Measurements from ENCODE around the gene SERINC5. TPM values are rescaled to one million over a fixed set of nuclear protein-coding genes. Genes with fewer than 3 reads are reported as not detected.

The SERINC5 gene
- total RNA-seq, 4 donors from 2014 or later: 6.5 to 9.3 (median 8.8) TPM

GRCh38 chr5:80172067-80172695 lies 83.7 kb downstream of the SERINC5 start:
- H3K36me3 ChIP-seq: peaks cover 0 to 68% of the 10 kb centered on the region in 2 donors
- WGBS, 2 donors (ENCODE audit: low coverage in 1 of 2): 86 to 87% methylated on average over 7 to 9 of the region's 9 CpGs
- no peaks in the 10 kb centered on the region for H3K27me3 ChIP-seq

GRCh38 chr5:80170117-80170535 lies 85.7 kb downstream of the SERINC5 start:
- H3K9me3 ChIP-seq: no peaks in the 10 kb centered on the region
- no peak overlapping the region for H3K27ac ChIP-seq
- H3K4me1 ChIP-seq: no peaks in the 10 kb centered on the region
- no peak overlapping the region for H3K4me3 ChIP-seq
- TF ChIP-seq CTCF (IDR thresholded peaks at IDR 0.05): no peak
- no peak for TF ChIP-seq EP300 (IDR thresholded peaks at IDR 0.05)
- no peak for TF ChIP-seq POLR2A (IDR thresholded peaks at IDR 0.05)
- TF ChIP-seq POLR2AphosphoS5 (IDR thresholded peaks at IDR 0.05): no peak
- ATAC-seq: no peak
- H3K36me3 ChIP-seq: peaks cover 0 to 66% of the 10 kb centered on the region in 2 donors
- H3K27me3 ChIP-seq: no peaks in the 10 kb centered on the region
- 64% methylated on average over 2 of the region's 2 CpGs; no CpG with 5 or more reads in 1 of the 2 donors for WGBS, 2 donors (ENCODE audit: low coverage in 1 of 2)

More at GRCh38 chr5:80172067-80172695, 83.7 kb downstream of the SERINC5 start:
- Histone ChIP-seq H3K27ac (no peak overlapping the region), H3K4me3 (no peak overlapping the region), H3K9me3 (no peaks in the 10 kb centered on the region), H3K4me1 (no peaks in the 10 kb centered on the region)
- no peak for ATAC-seq
- no peak for TF ChIP-seq CTCF (IDR thresholded peaks at IDR 0.05)
- no peak for TF ChIP-seq POLR2A (IDR thresholded peaks at IDR 0.05)
- no peak for TF ChIP-seq POLR2AphosphoS5 (IDR thresholded peaks at IDR 0.05)
- no peak for TF ChIP-seq EP300 (IDR thresholded peaks at IDR 0.05)

GRCh38 chr5:80168388-80169028 lies 87.3 kb downstream of the SERINC5 start:
- Histone ChIP-seq H3K36me3 (peaks cover 0 to 51% of the 10 kb centered on the region in 2 donors), H3K27me3 (no peaks in the 10 kb centered on the region), H3K9me3 (no peaks in the 10 kb centered on the region), H3K27ac (no peak overlapping the region), H3K4me3 (no peak overlapping the region), H3K4me1 (no peaks in the 10 kb centered on the region)
- ATAC-seq: no peak
- no peak for TF ChIP-seq POLR2A (IDR thresholded peaks at IDR 0.05)
- 83 to 92% methylated on average over 5 to 6 of the region's 8 CpGs for WGBS, 2 donors (ENCODE audit: low coverage in 1 of 2)

GRCh38 chr5:80165452-80165851 lies 90.4 kb downstream of the SERINC5 start:
- Histone ChIP-seq H3K9me3 (no peaks in the 10 kb centered on the region), H3K4me3 (no peak overlapping the region), H3K4me1 (no peaks in the 10 kb centered on the region), H3K36me3 (peaks cover 0 to 56% of the 10 kb centered on the region in 2 donors), H3K27me3 (no peaks in the 10 kb centered on the region), H3K27ac (no peak overlapping the region)
- no peak for ATAC-seq
- WGBS, 2 donors (ENCODE audit: low coverage in 1 of 2): 45 to 48% methylated on average over 3 of the region's 3 CpGs
- TF ChIP-seq CTCF (IDR thresholded peaks at IDR 0.05) (no peak), POLR2A (IDR thresholded peaks at IDR 0.05) (no peak), EP300 (IDR thresholded peaks at IDR 0.05) (no peak), POLR2AphosphoS5 (IDR thresholded peaks at IDR 0.05) (no peak)

- peaks cover 0 to 62% of the 10 kb centered on the region in 2 donors for H3K36me3 ChIP-seq
- 86% methylated on average over 1 of the region's 1 CpG; no CpG with 5 or more reads in 1 of the 2 donors for WGBS, 2 donors (ENCODE audit: low coverage in 1 of 2)
- no peak for ATAC-seq
Observed at GRCh38 chr5:80161165-80161564, 94.7 kb downstream of the SERINC5 start.

More at GRCh38 chr5:80161165-80161564, 94.7 kb downstream of the SERINC5 start:
- TF ChIP-seq POLR2AphosphoS5 (IDR thresholded peaks at IDR 0.05): no peak
- no peak for TF ChIP-seq CTCF (IDR thresholded peaks at IDR 0.05)
- TF ChIP-seq POLR2A (IDR thresholded peaks at IDR 0.05): no peak
- TF ChIP-seq EP300 (IDR thresholded peaks at IDR 0.05): no peak
- H3K27me3 ChIP-seq: no peaks in the 10 kb centered on the region
- H3K4me3 ChIP-seq: no peak overlapping the region
- H3K9me3 ChIP-seq: no peaks in the 10 kb centered on the region
- H3K27ac ChIP-seq: no peak overlapping the region
- no peaks in the 10 kb centered on the region for H3K4me1 ChIP-seq

All from gastroesophageal sphincter (tissue), 4 donors.